HepG2 (cell line): ENCODE results near the gene SEMA4C. TPM values are rescaled to one million over a fixed set of nuclear protein-coding genes. Genes with fewer than 3 reads are reported as not detected.

Source experiments
- CHD4 ChIP-seq: fragments of 200-600 bp; sonication (generic); IDR thresholded peaks from 2 replicates; pipeline ENCODE4 v1.7.0; 2017; ENCODE audit warnings: mild to moderate bottlenecking, low read length, borderline replicate concordance
- FOXA3 ChIP-seq: IDR thresholded peaks from 2 replicates; pipeline ENCODE4 v1.6.1; 2016; ENCODE audit warnings: missing genetic modification reagents, missing compliant biosample characterization
- FOXJ3 ChIP-seq: sonication (generic); formaldehyde crosslinking; IDR thresholded peaks from 2 replicates; pipeline ENCODE4 v1.4.0; 2020; ENCODE audit warnings: missing genetic modification reagents, mild to moderate bottlenecking, borderline replicate concordance
- GFI1 ChIP-seq: sonication (generic); formaldehyde crosslinking; IDR thresholded peaks from 2 replicates; pipeline ENCODE4 v1.5.0; 2020; ENCODE audit warnings: missing genetic modification reagents, mild to moderate bottlenecking, borderline replicate concordance
- HDAC2 ChIP-seq: sonication (generic); formaldehyde crosslinking; IDR thresholded peaks from 2 replicates; pipeline ENCODE4 v1.4.0; 2020; ENCODE audit warnings: missing genetic modification reagents
- KDM2A ChIP-seq: sonication (generic); formaldehyde crosslinking; IDR thresholded peaks from 2 replicates; pipeline ENCODE4 v1.4.0; 2020; ENCODE audit warnings: low read depth, missing genetic modification reagents, borderline replicate concordance
- KLF6 ChIP-seq: IDR thresholded peaks from 2 replicates; pipeline ENCODE4 v1.8.0; 2016; ENCODE audit warnings: missing biosample characterization, missing genetic modification reagents
- NCOA1 ChIP-seq: sonication (generic); formaldehyde crosslinking; IDR thresholded peaks from 2 replicates; pipeline ENCODE4 v1.9.0; 2021; ENCODE audit warnings: missing genetic modification reagents
- NCOA5 ChIP-seq: sonication (generic); formaldehyde crosslinking; IDR thresholded peaks from 2 replicates; pipeline ENCODE4 v1.4.0; 2020; ENCODE audit warnings: missing genetic modification reagents
- SRSF1 ChIP-seq: fragments of 200-400 bp; formaldehyde crosslinking; optimal IDR thresholded peaks from 2 replicates; pipeline ENCODE3; 2017; ENCODE audit warnings: mild to moderate bottlenecking, low read depth, low read length, moderate library complexity
- TCF12 ChIP-seq, 2 experiments: fragments of 450-650 bp in 1 of 2; sonication (generic) in 1 of 2; formaldehyde crosslinking in 1 of 2; IDR thresholded peaks; 2 replicates each; pipeline versions ENCODE4 v1.6.1 to v1.8.0; 2017 to 2022; ENCODE audit warnings: antibody characterized with exemption in 1 of 2, mild to moderate bottlenecking in 1 of 2, missing genetic modification reagents in 1 of 2, moderate library complexity in 1 of 2
- ZBTB25 ChIP-seq: IDR thresholded peaks from 2 replicates; pipeline ENCODE4 v1.6.1; 2018; ENCODE audit warnings: missing genetic modification reagents
- ZFX ChIP-seq: sonication (generic); formaldehyde crosslinking; IDR thresholded peaks from 2 replicates; pipeline ENCODE4 v1.4.0; 2020; ENCODE audit warnings: mild to moderate bottlenecking, low read depth, missing genetic modification reagents, moderate library complexity
- ZKSCAN5 ChIP-seq: sonication (generic); formaldehyde crosslinking; IDR thresholded peaks from 2 replicates; pipeline ENCODE4 v1.5.1; 2020; ENCODE audit warnings: mild to moderate bottlenecking, missing genetic modification reagents
- ZNF501 ChIP-seq: sonication (generic); formaldehyde crosslinking; IDR thresholded peaks from 2 replicates; pipeline ENCODE4 v1.5.1; 2020; ENCODE audit warnings: mild to moderate bottlenecking, moderate library complexity, missing genetic modification reagents
- ZNF619 ChIP-seq: sonication (generic); formaldehyde crosslinking; IDR thresholded peaks from 2 replicates; pipeline ENCODE4 v1.4.0; 2020; ENCODE audit warnings: mild to moderate bottlenecking, missing genetic modification reagents
- polyA plus RNA-seq, 8 experiments: library from polyadenylated mRNA; depleted of rRNA in 3 of 8; stranded (reverse) in 7 of 8; unstranded in 1 of 8; fragments of >200 nt; fragmentation: Illumina TruSeq in 4 of 8; extraction: Trizol in 4 of 8; gene quantifications; 2 replicates each; pipeline versions ENCODE4 v1.2.1 to v1.2.3, GENCODE V29; 2011 to 2016; ENCODE audit warnings: low read depth in 4 of 8, missing spikeins in 1 of 8, mixed read lengths in 1 of 8; ENCODE audit not compliant: insufficient read depth in 1 of 8
- total RNA-seq, 5 experiments: library from RNA; depleted of rRNA; stranded (reverse); fragments of >200 nt; fragmentation: Illumina TruSeq; extraction: Trizol; gene quantifications; 2 replicates each; pipeline ENCODE4 v1.2.3, GENCODE V29; 2016; ENCODE audit warnings: low read depth in 1 of 5
- TF ChIP-seq, protein P1 (sequence below): sonication (generic); formaldehyde crosslinking; IDR thresholded peaks from 2 replicates; pipeline ENCODE4 v1.8.1; 2022; ENCODE audit warnings: low read depth, mild to moderate bottlenecking, missing genetic modification reagents
- TF ChIP-seq, protein P2 (sequence below): IDR thresholded peaks from 2 replicates; pipeline ENCODE4 v1.6.1; 2016; ENCODE audit warnings: low read depth, missing genetic modification reagents, missing compliant biosample characterization
- TF ChIP-seq, protein P3 (sequence below): sonication (generic); formaldehyde crosslinking; IDR thresholded peaks from 2 replicates; pipeline ENCODE4 v1.4.0; 2020; ENCODE audit warnings: missing genetic modification reagents

The SEMA4C gene
- total and polyA plus RNA-seq, 2 of the 13 experiments (the other 11 are each of a cell fraction or from before 2014, with no cell fraction given) = 25.9 to 46.6 TPM

DNA sequence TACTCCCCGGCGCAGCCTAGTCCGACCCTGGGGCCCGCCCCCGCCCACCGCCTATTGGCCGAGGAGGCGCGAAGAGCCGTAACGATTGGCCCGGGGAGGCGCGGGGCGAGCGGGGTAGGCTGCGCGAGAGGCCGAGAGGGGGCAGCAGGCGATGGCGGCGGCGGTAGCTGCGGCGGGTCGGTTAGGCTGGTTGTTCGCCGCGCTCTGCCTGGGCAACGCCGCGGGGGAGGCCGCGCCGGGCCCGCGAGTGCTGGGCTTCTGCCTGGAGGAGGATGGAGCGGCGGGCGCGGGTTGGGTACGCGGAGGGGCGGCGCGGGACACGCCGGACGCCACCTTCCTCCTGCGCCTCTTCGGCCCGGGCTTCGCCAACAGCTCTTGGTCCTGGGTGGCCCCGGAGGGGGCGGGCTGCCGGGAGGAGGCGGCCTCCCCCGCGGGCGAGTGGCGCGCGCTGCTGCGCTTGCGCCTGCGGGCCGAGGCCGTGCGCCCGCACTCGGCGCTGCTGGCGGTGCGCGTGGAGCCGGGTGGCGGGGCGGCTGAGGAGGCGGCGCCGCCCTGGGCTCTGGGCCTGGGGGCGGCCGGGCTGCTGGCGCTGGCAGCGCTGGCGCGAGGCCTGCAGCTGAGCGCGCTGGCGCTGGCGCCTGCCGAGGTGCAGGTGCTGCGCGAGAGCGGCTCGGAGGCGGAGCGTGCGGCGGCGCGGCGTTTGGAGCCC is 53.6 kb downstream of the SEMA4C start, which contains the start of gene CNNM3 (continued):
- TF ChIP-seq, protein P1, sequence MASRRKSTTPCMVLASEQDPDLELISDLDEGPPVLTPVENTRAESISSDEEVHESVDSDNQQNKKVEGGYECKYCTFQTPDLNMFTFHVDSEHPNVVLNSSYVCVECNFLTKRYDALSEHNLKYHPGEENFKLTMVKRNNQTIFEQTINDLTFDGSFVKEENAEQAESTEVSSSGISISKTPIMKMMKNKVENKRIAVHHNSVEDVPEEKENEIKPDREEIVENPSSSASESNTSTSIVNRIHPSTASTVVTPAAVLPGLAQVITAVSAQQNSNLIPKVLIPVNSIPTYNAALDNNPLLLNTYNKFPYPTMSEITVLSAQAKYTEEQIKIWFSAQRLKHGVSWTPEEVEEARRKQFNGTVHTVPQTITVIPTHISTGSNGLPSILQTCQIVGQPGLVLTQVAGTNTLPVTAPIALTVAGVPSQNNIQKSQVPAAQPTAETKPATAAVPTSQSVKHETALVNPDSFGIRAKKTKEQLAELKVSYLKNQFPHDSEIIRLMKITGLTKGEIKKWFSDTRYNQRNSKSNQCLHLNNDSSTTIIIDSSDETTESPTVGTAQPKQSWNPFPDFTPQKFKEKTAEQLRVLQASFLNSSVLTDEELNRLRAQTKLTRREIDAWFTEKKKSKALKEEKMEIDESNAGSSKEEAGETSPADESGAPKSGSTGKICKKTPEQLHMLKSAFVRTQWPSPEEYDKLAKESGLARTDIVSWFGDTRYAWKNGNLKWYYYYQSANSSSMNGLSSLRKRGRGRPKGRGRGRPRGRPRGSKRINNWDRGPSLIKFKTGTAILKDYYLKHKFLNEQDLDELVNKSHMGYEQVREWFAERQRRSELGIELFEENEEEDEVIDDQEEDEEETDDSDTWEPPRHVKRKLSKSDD (CRISPR knock-in tag) = peak; percentile 74
- TF ChIP-seq FOXJ3 (no peak), HDAC2 (CRISPR knock-in tag) (no peak), FOXA3 (CRISPR knock-in tag) (peak; percentile 87), CHD4 (no peak), GFI1 (CRISPR knock-in tag) (no peak; the same call in 1 of the 2 replicates), NCOA1 (no peak), ZBTB25 (CRISPR knock-in tag) (peak; percentile 84; the same call in 1 of the 2 replicates), ZKSCAN5 (CRISPR knock-in tag) (no peak), ZNF619 (peak; percentile 90), NCOA5 (CRISPR knock-in tag) (no peak), ZFX (CRISPR knock-in tag) (peak; percentile 96), KLF6 (CRISPR knock-in tag) (no peak; the same call in 1 of the 2 replicates), ZNF501 (no peak), SRSF1 (peak; percentile 67), KDM2A (peak; percentile 87), TCF12 (IDR thresholded peaks at IDR 0.05) (no peak), TCF12 (CRISPR knock-in tag; IDR thresholded peaks at IDR 0.05) (peak; percentile 51; the same call in 1 of the 2 replicates)
- TF ChIP-seq, protein P2, sequence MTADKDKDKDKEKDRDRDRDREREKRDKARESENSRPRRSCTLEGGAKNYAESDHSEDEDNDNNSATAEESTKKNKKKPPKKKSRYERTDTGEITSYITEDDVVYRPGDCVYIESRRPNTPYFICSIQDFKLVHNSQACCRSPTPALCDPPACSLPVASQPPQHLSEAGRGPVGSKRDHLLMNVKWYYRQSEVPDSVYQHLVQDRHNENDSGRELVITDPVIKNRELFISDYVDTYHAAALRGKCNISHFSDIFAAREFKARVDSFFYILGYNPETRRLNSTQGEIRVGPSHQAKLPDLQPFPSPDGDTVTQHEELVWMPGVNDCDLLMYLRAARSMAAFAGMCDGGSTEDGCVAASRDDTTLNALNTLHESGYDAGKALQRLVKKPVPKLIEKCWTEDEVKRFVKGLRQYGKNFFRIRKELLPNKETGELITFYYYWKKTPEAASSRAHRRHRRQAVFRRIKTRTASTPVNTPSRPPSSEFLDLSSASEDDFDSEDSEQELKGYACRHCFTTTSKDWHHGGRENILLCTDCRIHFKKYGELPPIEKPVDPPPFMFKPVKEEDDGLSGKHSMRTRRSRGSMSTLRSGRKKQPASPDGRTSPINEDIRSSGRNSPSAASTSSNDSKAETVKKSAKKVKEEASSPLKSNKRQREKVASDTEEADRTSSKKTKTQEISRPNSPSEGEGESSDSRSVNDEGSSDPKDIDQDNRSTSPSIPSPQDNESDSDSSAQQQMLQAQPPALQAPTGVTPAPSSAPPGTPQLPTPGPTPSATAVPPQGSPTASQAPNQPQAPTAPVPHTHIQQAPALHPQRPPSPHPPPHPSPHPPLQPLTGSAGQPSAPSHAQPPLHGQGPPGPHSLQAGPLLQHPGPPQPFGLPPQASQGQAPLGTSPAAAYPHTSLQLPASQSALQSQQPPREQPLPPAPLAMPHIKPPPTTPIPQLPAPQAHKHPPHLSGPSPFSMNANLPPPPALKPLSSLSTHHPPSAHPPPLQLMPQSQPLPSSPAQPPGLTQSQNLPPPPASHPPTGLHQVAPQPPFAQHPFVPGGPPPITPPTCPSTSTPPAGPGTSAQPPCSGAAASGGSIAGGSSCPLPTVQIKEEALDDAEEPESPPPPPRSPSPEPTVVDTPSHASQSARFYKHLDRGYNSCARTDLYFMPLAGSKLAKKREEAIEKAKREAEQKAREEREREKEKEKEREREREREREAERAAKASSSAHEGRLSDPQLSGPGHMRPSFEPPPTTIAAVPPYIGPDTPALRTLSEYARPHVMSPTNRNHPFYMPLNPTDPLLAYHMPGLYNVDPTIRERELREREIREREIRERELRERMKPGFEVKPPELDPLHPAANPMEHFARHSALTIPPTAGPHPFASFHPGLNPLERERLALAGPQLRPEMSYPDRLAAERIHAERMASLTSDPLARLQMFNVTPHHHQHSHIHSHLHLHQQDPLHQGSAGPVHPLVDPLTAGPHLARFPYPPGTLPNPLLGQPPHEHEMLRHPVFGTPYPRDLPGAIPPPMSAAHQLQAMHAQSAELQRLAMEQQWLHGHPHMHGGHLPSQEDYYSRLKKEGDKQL (CRISPR knock-in tag) = 0 out of 2 replicates have a peak, but pooled peaks have one; percentile 19
- TF ChIP-seq, protein P3, sequence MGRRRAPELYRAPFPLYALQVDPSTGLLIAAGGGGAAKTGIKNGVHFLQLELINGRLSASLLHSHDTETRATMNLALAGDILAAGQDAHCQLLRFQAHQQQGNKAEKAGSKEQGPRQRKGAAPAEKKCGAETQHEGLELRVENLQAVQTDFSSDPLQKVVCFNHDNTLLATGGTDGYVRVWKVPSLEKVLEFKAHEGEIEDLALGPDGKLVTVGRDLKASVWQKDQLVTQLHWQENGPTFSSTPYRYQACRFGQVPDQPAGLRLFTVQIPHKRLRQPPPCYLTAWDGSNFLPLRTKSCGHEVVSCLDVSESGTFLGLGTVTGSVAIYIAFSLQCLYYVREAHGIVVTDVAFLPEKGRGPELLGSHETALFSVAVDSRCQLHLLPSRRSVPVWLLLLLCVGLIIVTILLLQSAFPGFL (CRISPR knock-in tag) = no peak
